GM13976 (cell line): Measurements from ENCODE around the gene ABLIM3.

Source experiments
- DNase-seq: peaks from one replicate; pipeline ENCODE4 v3.0.0; 2012; ENCODE audit warnings: low spot score
- in situ Hi-C: fragments of 300-500 bp; cut with MboI; formaldehyde crosslinking; loops from one replicate; pipeline ENCODE4 v1.12.0; 2022; ENCODE audit warnings: low sequenced_read_pairs, mixed read lengths, inconsistent platforms; ENCODE audit not compliant: unreplicated experiment
- TF ChIP-seq, protein P1 (sequence below): IDR thresholded peaks from 2 replicates; pipeline ENCODE4 v1.5.1; 2012; ENCODE audit warnings: borderline replicate concordance, mild to moderate bottlenecking; ENCODE audit not compliant: insufficient read depth; ENCODE audit errors: extremely low read depth, missing control alignments, control extremely low read depth

Gene ABLIM3

GRCh38 chr5:149297340-149298025, 156.2 kb downstream of the ABLIM3 start:
- TF ChIP-seq, protein P1, sequence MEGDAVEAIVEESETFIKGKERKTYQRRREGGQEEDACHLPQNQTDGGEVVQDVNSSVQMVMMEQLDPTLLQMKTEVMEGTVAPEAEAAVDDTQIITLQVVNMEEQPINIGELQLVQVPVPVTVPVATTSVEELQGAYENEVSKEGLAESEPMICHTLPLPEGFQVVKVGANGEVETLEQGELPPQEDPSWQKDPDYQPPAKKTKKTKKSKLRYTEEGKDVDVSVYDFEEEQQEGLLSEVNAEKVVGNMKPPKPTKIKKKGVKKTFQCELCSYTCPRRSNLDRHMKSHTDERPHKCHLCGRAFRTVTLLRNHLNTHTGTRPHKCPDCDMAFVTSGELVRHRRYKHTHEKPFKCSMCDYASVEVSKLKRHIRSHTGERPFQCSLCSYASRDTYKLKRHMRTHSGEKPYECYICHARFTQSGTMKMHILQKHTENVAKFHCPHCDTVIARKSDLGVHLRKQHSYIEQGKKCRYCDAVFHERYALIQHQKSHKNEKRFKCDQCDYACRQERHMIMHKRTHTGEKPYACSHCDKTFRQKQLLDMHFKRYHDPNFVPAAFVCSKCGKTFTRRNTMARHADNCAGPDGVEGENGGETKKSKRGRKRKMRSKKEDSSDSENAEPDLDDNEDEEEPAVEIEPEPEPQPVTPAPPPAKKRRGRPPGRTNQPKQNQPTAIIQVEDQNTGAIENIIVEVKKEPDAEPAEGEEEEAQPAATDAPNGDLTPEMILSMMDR: no peak
- DNase-seq: no peak
- in situ Hi-C loops: no loop called here

DNA sequence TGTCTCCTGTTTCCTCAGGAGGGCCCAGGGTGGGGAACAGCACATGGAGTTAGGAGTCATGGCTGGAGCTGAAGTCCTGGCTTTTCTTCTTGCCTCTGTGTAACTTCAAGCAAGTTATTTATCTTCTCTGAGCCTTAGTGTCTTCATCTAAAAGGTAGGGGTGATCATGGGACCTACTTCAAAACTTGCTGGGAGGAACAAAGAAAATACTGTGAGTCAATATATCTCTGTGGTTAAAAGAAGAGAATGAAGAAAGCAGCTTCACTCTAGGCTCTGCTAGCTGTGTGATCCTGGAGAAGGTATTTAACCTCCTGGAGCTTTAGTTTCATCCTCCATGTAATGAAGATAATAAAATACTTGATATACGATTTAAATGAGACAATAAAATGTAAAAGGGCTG, 156.9 kb downstream of the ABLIM3 start:
- TF ChIP-seq, protein P1: no peak
- in situ Hi-C loops: no loop called here
- DNase-seq: no peak

DNA sequence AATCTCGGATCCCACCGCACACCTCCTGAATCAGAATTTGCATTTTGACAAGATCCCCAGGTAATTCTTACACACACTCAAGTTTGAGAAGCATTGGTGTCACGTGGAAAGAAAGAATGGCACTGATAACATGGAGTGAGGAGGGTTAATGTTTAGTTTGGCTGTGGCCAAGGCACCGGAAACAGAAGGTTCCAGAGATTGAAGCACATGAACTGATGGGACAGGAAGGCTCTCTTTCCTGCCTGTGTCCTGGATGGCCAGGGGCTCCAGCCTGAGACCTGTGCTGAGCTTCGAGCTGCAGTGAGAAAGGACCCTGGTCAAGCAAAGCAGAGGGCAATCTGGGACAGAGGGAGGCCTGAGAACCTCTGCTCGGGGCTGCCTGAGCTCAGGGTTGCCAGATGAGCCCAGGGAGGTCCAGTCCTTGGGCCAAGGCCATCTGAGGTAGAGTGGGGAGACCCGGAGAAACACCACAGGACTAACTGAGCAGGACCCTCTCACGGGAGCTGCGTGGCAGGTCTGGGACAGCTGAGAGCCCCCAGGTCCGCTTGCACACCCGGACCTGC, 157.6 kb downstream of the ABLIM3 start:
- DNase-seq: no peak
- in situ Hi-C loops: no loop called here

GRCh38 chr5:149299451-149300054, 158.3 kb downstream of the ABLIM3 start:
- TF ChIP-seq, protein P1: no peak
- no peak for DNase-seq
- in situ Hi-C loops: no loop called here

More for the DNA sequence above, 157.6 kb downstream of the ABLIM3 start:
- TF ChIP-seq, protein P1: no peak

DNA sequence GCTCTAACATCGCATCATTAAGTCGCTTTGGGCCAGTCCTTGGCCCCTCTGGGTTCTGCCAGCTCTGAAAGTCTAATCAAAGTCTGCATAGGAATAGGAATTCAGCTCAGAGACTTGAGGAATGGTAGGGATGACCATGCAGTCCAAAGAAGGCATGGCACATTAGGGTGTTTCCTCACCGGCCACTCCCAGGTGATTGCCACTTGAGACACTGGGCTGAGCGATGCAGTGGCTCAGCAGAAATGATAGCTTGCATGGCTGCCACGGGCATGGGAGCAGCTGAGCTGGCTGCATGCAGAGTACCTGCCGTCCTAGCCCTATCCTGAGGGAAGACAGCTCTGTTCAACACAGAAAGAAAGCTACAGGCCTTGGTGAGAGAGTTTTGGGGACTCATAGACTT, 159.1 kb downstream of the ABLIM3 start:
- TF ChIP-seq, protein P1: no peak
- in situ Hi-C loops: no loop called here
- no peak for DNase-seq

- in situ Hi-C loops: no loop called here
- TF ChIP-seq, protein P1: no peak
- no peak for DNase-seq
Measured at GRCh38 chr5:149301049-149301743, 159.9 kb downstream of the ABLIM3 start.
